K562 treated with DMSO at 1 percent for 12 hours (cell line): ENCODE measurements around the gene DCST1. TPM values are rescaled to one million over a fixed set of nuclear protein-coding genes. Genes with fewer than 3 reads are reported as not detected.

Experiments
- total RNA-seq: library from RNA; unstranded; fragments of 300-600 nt; gene quantifications from 2 replicates; pipeline ENCODE4 v1.2.3, GENCODE V29; 2022; ENCODE audit not compliant: insufficient read depth

Gene DCST1
- not detected in 2 replicates for total RNA-seq

GRCh38 chr1:155033524-155033923 lies at the start of gene DCST1, which contains the start of gene DCST2:
Gene DCST1, plus strand, starts transcription at chr1:155033824. Its CDS starts 213 bp downstream, at chr1:155034037.
Gene DCST2, minus strand, starts transcription at chr1:155033781. Its CDS starts 80 bp downstream, at chr1:155033701.

GRCh38 chr1:154993572-154994268 lies 39.9 kb upstream of the DCST1 start, which contains the start of gene LENEP:
Gene LENEP, plus strand, starts transcription at chr1:154993586. Its CDS starts 22 bp downstream, at chr1:154993608.

GRCh38 chr1:155002464-155003226 lies 31.0 kb upstream of the DCST1 start, which contains the start of gene ZBTB7B:
Gene ZBTB7B, plus strand, starts transcription at chr1:155002802. Its CDS starts 11,859 bp downstream, at chr1:155014661.

GRCh38 chr1:155050560-155051341 lies 17.1 kb downstream of the DCST1 start, which contains the start of gene ADAM15:
Gene ADAM15, plus strand, starts transcription at chr1:155051316. Its CDS starts 71 bp downstream, at chr1:155051387.

GRCh38 chr1:155063550-155064110 lies 30.0 kb downstream of the DCST1 start, which contains the start of gene EFNA4:
Gene EFNA4, plus strand, starts transcription at chr1:155063740. Its CDS starts 84 bp downstream, at chr1:155063824.

GRCh38 chr1:155078469-155079209 lies 45.0 kb downstream of the DCST1 start, which contains the start of gene EFNA3:
Gene EFNA3, plus strand, starts transcription at chr1:155078837. Its CDS starts 105 bp downstream, at chr1:155078942.

Other genes with a start within 250 kb of the DCST1 start
- gene KCNN3, start 163.5 kb upstream of the DCST1 start, total RNA-seq: not detected in 2 replicates
- 12.9 and 20.3 TPM in 2 replicates for gene PMVK, start 97.1 kb upstream of the DCST1 start, total RNA-seq
- 15.6 and 22.5 TPM in 2 replicates for gene PBXIP1, start 77.7 kb upstream of the DCST1 start, total RNA-seq
- 29.6 and 51.5 TPM in 2 replicates for gene PYGO2, start 72.0 kb upstream of the DCST1 start, total RNA-seq
- 26.5 and 56.6 TPM in 2 replicates for gene SHC1, start 63.1 kb upstream of the DCST1 start, total RNA-seq
- 450 and 472 TPM in 2 replicates for gene CKS1B, start 59.1 kb upstream of the DCST1 start, total RNA-seq
- 39.5 and 45.7 TPM in 2 replicates for gene FLAD1, start 50.5 kb upstream of the DCST1 start, total RNA-seq
- gene LENEP, start 40.2 kb upstream of the DCST1 start, total RNA-seq: not detected in 2 replicates
- gene ZBTB7B, start 31.0 kb upstream of the DCST1 start, total RNA-seq: 31.1 and 37.0 TPM in 2 replicates
- 0.99 and 2.2 TPM in 2 replicates for gene DCST2, start within 50 bp of the DCST1 start, total RNA-seq
- gene ADAM15, start 17.5 kb downstream of the DCST1 start, total RNA-seq: 44.7 and 44.9 TPM in 2 replicates
- 11.9 and 16.0 TPM in 2 replicates for gene EFNA4, start 29.9 kb downstream of the DCST1 start, total RNA-seq
- 5.3 and 6.7 TPM in 2 replicates for gene EFNA3, start 45.0 kb downstream of the DCST1 start, total RNA-seq
- 3.9 and 5.4 TPM in 2 replicates for gene EFNA1, start 94.1 kb downstream of the DCST1 start, total RNA-seq
- 106 and 112 TPM in 2 replicates for gene SLC50A1, start 102.0 kb downstream of the DCST1 start, total RNA-seq
- 98.9 and 177 TPM in 2 replicates for gene DPM3, start 106.7 kb downstream of the DCST1 start, total RNA-seq
- gene KRTCAP2, start 139.5 kb downstream of the DCST1 start, total RNA-seq: 303 and 367 TPM in 2 replicates
- 0.26 TPM in 1 of 2 replicates, not detected in the other for gene TRIM46, start 140.0 kb downstream of the DCST1 start, total RNA-seq
- gene THBS3, start 174.1 kb downstream of the DCST1 start, total RNA-seq: 3.1 and 3.3 TPM in 2 replicates
- 61.9 and 73.8 TPM in 2 replicates for gene MTX1, start 174.9 kb downstream of the DCST1 start, total RNA-seq
- 19.8 and 37.2 TPM in 2 replicates for gene ENTREP3, start 221.7 kb downstream of the DCST1 start, total RNA-seq
- gene SCAMP3, start 228.5 kb downstream of the DCST1 start, total RNA-seq: 109 and 129 TPM in 2 replicates
- gene CLK2, start 239.7 kb downstream of the DCST1 start, total RNA-seq: 21.7 and 62.2 TPM in 2 replicates
- gene HCN3, start 243.6 kb downstream of the DCST1 start, total RNA-seq: 2.8 and 5.7 TPM in 2 replicates